Jurkat, Clone E6-1 (cell line): ENCODE results near the gene EPB41L2.

ENCODE experiments used
- DNase-seq: peaks from one replicate; pipeline ENCODE4 v3.0.0-alpha.2; 2011; ENCODE audit warnings: low read depth, low spot score
- H3K4me3 ChIP-seq: 2 replicates; pipeline ENCODE4 v1.5.1; 2011; ENCODE audit warnings: mild to moderate bottlenecking, low read length, control low read depth, moderate library complexity

Gene EPB41L2

GRCh38 chr6:130863415-130864230 lies 199.4 kb downstream of the EPB41L2 start:
- DNase-seq, result no peak
- no peak overlapping the region for H3K4me3 ChIP-seq

GRCh38 chr6:130862370-130862769 lies 200.7 kb downstream of the EPB41L2 start:
- no peak for DNase-seq
- H3K4me3 ChIP-seq, result no peak overlapping the region

GRCh38 chr6:130859161-130859867 lies 203.7 kb downstream of the EPB41L2 start:
- DNase-seq, result no peak
- H3K4me3 ChIP-seq, result no peak overlapping the region

GRCh38 chr6:130858498-130859160 lies 204.4 kb downstream of the EPB41L2 start:
- DNase-seq, result no peak

GRCh38 chr6:130858054-130858453 lies 205.0 kb downstream of the EPB41L2 start:
- DNase-seq, result no peak
- no peak overlapping the region for H3K4me3 ChIP-seq

More at GRCh38 chr6:130858498-130859160, 204.4 kb downstream of the EPB41L2 start:
- H3K4me3 ChIP-seq, result no peak overlapping the region

GRCh38 chr6:130853555-130854183 lies 209.4 kb downstream of the EPB41L2 start:
- DNase-seq, result no peak
- H3K4me3 ChIP-seq, result no peak overlapping the region

GRCh38 chr6:130852844-130853554 lies 210.0 kb downstream of the EPB41L2 start:
- H3K4me3 ChIP-seq, result no peak overlapping the region
- no peak for DNase-seq

GRCh38 chr6:130851026-130851425 lies 212.0 kb downstream of the EPB41L2 start:
- H3K4me3 ChIP-seq, result no peak overlapping the region
- no peak for DNase-seq

GRCh38 chr6:130849594-130849993 lies 213.5 kb downstream of the EPB41L2 start:
- no peak for DNase-seq

GRCh38 chr6:130848945-130849344 lies 214.1 kb downstream of the EPB41L2 start:
- no peak overlapping the region for H3K4me3 ChIP-seq
- peak; percentile 16 for DNase-seq

More at GRCh38 chr6:130849594-130849993, 213.5 kb downstream of the EPB41L2 start:
- H3K4me3 ChIP-seq, result no peak overlapping the region

- no peak overlapping the region for H3K4me3 ChIP-seq
- DNase-seq, result no peak
Observed at GRCh38 chr6:130847001-130847910, 215.8 kb downstream of the EPB41L2 start.

GRCh38 chr6:130846501-130846900 lies 216.5 kb downstream of the EPB41L2 start:
- no peak overlapping the region for H3K4me3 ChIP-seq

GRCh38 chr6:130843575-130844320 lies 219.3 kb downstream of the EPB41L2 start:
- peak; percentile 26 for DNase-seq
- H3K4me3 ChIP-seq, result no peak overlapping the region

More at GRCh38 chr6:130846501-130846900, 216.5 kb downstream of the EPB41L2 start:
- DNase-seq, result no peak

- H3K4me3 ChIP-seq, result no peak overlapping the region
- DNase-seq, result no peak
Observed at GRCh38 chr6:130841128-130841728, 221.8 kb downstream of the EPB41L2 start.

GRCh38 chr6:130840050-130840449 lies 223.0 kb downstream of the EPB41L2 start:
- DNase-seq, result no peak
- no peak overlapping the region for H3K4me3 ChIP-seq

- H3K4me3 ChIP-seq, result no peak overlapping the region
Observed at GRCh38 chr6:130839379-130839778, 223.7 kb downstream of the EPB41L2 start.

GRCh38 chr6:130838951-130839350 lies 224.1 kb downstream of the EPB41L2 start:
- no peak overlapping the region for H3K4me3 ChIP-seq
- no peak for DNase-seq

More at GRCh38 chr6:130839379-130839778, 223.7 kb downstream of the EPB41L2 start:
- no peak for DNase-seq
